ENCODE measurements around the gene FGL2.
"Not testable (repeated sequence)": the region's sequence is repeated elsewhere in the genome, so short reads cannot be mapped to it uniquely, and the experiment has no call there.

Gene FGL2

GRCh38 chr7:77154917-77155464 lies 44.6 kb downstream of the FGL2 start:
- not testable (repeated sequence) for DNase-seq

DNA sequence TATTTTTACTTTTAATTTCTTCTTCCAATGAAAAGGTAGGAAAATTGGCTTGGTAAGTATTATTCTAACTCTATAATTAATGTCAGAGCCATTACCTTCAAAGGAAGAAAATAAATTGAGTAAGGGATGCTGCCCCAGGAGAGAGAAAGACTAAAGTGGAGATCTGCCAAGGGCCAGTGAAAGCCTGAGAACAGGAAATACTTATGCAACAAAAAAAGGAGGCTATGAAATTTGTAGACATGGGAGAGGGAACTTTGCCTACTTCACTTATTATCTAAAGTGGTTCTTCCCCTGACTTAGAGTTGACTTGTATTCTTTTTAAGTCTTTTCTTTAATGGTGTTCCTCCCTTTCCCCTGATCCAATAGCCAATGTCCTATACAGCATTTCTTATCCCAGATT lies 47.4 kb downstream of the FGL2 start:
- not testable (repeated sequence) for DNase-seq
